IMR-90 (cell line): ENCODE data around the gene DUOX2. TPM values are rescaled to one million over a fixed set of nuclear protein-coding genes. Genes with fewer than 3 reads are reported as not detected.

Source experiments
- BHLHE40 ChIP-seq: fragments of 150-350 bp; IDR thresholded peaks from 2 replicates; pipeline ENCODE4 v1.6.1; 2016; ENCODE audit warnings: mild to moderate bottlenecking, low read depth, low read length
- CHD1 ChIP-seq: IDR thresholded peaks from 2 replicates; pipeline ENCODE4 v1.6.1; 2012; ENCODE audit warnings: low read depth, low read length, improper control_type of control experiment
- RCOR1 ChIP-seq: IDR thresholded peaks from 2 replicates; pipeline ENCODE4 v1.6.1; 2012; ENCODE audit warnings: mild to moderate bottlenecking, low read length, improper control_type of control experiment; ENCODE audit not compliant: insufficient replicate concordance
- RFX5 ChIP-seq: IDR thresholded peaks from 2 replicates; pipeline ENCODE4 v1.8.0; 2012; ENCODE audit warnings: low read depth, mild to moderate bottlenecking, low read length, moderate library complexity
- polyA plus RNA-seq, 3 experiments: library from polyadenylated mRNA; depleted of rRNA; stranded (reverse); fragments of >200 nt; gene quantifications; 2 replicates each; pipeline ENCODE4 v1.2.3, GENCODE V29; 2012; ENCODE audit warnings: low replicate concordance in 1 of 3
- total RNA-seq: library from RNA; depleted of rRNA; stranded (reverse); fragments of >200 nt; gene quantifications from 2 replicates; pipeline ENCODE4 v1.2.3, GENCODE V29; 2012
- TF ChIP-seq, protein P1 (sequence below): fragments of 150-350 bp; IDR thresholded peaks from 2 replicates; pipeline ENCODE4 v1.6.1; 2016; ENCODE audit warnings: low read depth, mild to moderate bottlenecking, low read length, moderate library complexity, borderline replicate concordance

Gene DUOX2
- total and polyA plus RNA-seq, 2 of the 4 experiments (the other 2 are of a cell fraction) = not detected

DNA sequence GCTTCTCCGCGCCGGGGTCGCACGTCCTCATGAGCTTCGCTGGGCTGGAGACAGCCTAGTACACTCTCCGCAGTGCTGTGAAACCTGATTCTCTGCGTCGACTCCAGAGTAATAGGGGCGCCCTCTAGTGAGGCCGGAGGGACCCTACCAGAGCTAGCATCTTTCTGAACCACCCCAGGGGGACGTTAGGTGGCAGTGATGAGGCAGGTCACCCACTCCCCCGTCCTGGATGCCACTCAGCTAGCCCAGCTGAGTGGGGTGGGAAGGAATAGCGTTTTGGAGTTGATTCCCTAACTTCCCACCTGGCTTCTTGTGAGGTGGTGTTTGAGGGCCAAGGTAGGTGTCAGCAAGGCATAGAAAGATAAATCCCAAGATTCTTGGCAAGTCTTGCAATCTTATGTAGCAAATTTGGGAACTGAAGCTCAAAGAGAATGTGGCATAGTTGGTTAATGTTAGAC lies 4.2 kb upstream of the DUOX2 start (continued):
- TF ChIP-seq RFX5 (no peak), RCOR1 (no peak), CHD1 (no peak), BHLHE40 (no peak)
- TF ChIP-seq, protein P1, sequence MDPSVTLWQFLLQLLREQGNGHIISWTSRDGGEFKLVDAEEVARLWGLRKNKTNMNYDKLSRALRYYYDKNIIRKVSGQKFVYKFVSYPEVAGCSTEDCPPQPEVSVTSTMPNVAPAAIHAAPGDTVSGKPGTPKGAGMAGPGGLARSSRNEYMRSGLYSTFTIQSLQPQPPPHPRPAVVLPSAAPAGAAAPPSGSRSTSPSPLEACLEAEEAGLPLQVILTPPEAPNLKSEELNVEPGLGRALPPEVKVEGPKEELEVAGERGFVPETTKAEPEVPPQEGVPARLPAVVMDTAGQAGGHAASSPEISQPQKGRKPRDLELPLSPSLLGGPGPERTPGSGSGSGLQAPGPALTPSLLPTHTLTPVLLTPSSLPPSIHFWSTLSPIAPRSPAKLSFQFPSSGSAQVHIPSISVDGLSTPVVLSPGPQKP = no peak
